ENCODE measurements around the gene CXorf66. TPM values are rescaled to one million over a fixed set of nuclear protein-coding genes. Genes with fewer than 3 reads are reported as not detected.

CXorf66 gene
- polyA plus RNA-seq, 1 experiment = not detected

DNA sequence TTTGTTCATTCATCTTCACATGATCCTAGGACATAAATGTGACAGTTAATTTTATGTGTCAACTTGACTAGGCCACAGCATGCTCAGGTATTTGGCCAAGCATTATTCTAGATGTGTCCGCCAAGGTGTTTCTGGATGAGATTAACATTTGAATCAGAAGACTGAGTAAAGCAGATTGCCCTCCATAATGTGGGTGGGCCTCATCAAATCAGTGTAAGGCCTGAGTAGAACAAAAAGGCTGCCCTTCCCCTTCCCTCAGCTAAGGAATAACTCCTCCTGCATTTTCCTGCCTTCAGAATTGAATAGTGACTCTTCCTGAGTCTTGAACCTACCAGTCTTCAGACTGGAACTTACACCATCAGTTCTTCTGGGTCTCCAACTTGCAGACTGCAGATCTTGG is 50.9 kb downstream of the CXorf66 start:
- no peaks in the 10 kb centered on the region for H3K27me3 ChIP-seq (ENCODE audit: control insufficient read depth, insufficient read depth, low read length)
- H3K36me3 ChIP-seq (ENCODE audit: control insufficient read depth, insufficient read depth, low read length) = no peaks in the 10 kb centered on the region
- ChIA-PET CTCF (no interaction called here), POLR2A (no interaction called here)
- no peak for DNase-seq (ENCODE audit: low read depth)
- TF ChIP-seq, protein P1, sequence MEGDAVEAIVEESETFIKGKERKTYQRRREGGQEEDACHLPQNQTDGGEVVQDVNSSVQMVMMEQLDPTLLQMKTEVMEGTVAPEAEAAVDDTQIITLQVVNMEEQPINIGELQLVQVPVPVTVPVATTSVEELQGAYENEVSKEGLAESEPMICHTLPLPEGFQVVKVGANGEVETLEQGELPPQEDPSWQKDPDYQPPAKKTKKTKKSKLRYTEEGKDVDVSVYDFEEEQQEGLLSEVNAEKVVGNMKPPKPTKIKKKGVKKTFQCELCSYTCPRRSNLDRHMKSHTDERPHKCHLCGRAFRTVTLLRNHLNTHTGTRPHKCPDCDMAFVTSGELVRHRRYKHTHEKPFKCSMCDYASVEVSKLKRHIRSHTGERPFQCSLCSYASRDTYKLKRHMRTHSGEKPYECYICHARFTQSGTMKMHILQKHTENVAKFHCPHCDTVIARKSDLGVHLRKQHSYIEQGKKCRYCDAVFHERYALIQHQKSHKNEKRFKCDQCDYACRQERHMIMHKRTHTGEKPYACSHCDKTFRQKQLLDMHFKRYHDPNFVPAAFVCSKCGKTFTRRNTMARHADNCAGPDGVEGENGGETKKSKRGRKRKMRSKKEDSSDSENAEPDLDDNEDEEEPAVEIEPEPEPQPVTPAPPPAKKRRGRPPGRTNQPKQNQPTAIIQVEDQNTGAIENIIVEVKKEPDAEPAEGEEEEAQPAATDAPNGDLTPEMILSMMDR (IDR thresholded peaks at IDR 0.05; ENCODE audit: insufficient read depth, low read depth, low read length) = no peak
- no peak overlapping the region for H3K4me3 ChIP-seq (ENCODE audit: low read depth, low read length)

DNA sequence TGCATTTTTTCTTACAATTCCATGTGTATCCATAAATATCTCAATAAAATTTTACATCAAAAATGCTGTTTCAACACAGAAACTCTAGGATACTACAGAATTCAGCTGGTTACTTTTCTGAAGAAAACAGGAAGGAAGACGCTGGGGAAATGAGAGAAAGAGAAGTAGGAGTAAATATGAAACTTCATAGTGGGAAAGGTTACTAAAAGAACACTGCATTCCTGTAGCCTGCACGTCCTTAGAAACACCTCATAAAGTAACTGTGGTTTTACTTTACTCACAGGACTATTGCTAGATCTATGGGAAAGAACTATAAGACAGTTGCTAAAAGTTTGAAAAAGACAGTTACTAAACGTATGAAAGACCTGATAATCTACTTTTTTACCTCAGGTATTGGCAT is 55.6 kb downstream of the CXorf66 start:
- Histone ChIP-seq H3K36me3 (ENCODE audit: control insufficient read depth, insufficient read depth, low read length) (no peaks in the 10 kb centered on the region), H3K4me3 (ENCODE audit: low read depth, low read length) (no peak overlapping the region), H3K27me3 (ENCODE audit: control insufficient read depth, insufficient read depth, low read length) (no peaks in the 10 kb centered on the region)
- TF ChIP-seq, protein P1 (IDR thresholded peaks at IDR 0.05; ENCODE audit: insufficient read depth, low read depth, low read length) = no peak
- DNase-seq (ENCODE audit: low read depth) = no peak
- ChIA-PET CTCF (no interaction called here), POLR2A (no interaction called here)

DNA sequence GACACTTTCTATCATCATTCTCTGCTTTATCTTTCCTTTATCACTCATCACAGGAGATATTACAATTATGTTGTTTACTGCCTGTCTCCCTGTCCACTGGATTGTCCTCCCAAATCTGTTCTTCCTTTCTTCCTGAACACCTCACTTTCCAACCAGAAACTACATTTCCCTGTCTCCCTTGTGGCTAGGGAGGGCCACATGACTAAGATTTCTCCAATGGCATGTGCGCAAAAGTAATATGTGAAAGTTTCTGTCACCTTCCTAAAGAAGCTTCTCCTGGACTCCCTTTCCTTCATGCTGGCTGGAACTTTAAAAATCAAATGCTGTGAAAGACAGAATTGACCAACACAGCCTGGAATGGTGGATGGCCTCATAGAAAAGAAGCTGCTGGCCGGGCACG is 58.2 kb downstream of the CXorf66 start:
- TF ChIP-seq, protein P1 (IDR thresholded peaks at IDR 0.05; ENCODE audit: insufficient read depth, low read depth, low read length) = no peak

DNA sequence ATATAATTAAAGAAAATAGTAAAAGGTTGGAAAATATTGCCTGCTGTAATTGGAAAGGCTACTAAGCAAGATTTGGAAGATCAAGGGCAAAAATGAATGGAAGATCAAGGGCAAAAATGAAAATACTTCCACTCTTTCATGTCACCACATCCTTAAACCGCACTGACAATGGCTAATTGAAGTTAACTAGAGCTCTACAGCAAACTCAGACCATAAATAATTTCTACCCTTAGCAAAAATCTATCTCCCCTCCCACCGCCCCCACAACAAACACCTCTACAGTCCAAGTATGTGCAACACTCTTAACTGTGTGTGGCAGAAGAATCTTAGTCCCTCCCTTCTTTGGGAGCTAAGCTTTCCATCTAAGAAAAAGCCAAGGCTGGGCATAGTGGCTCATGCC is 59.6 kb downstream of the CXorf66 start:
- TF ChIP-seq, protein P1 (IDR thresholded peaks at IDR 0.05; ENCODE audit: insufficient read depth, low read depth, low read length) = no peak
- DNase-seq (ENCODE audit: low read depth) = no peak
- Histone ChIP-seq H3K36me3 (ENCODE audit: control insufficient read depth, insufficient read depth, low read length) (no peaks in the 10 kb centered on the region), H3K27me3 (ENCODE audit: control insufficient read depth, insufficient read depth, low read length) (no peaks in the 10 kb centered on the region), H3K4me3 (ENCODE audit: low read depth, low read length) (no peak overlapping the region)
- CTCF ChIA-PET = no interaction called here
- POLR2A ChIA-PET = no interaction called here

More for the DNA sequence above, 58.2 kb downstream of the CXorf66 start:
- no peaks in the 10 kb centered on the region for H3K36me3 ChIP-seq (ENCODE audit: control insufficient read depth, insufficient read depth, low read length)
- no peak for DNase-seq (ENCODE audit: low read depth)
- H3K4me3 ChIP-seq (ENCODE audit: low read depth, low read length) = no peak overlapping the region
- H3K27me3 ChIP-seq (ENCODE audit: control insufficient read depth, insufficient read depth, low read length) = no peaks in the 10 kb centered on the region
- ChIA-PET CTCF (no interaction called here), POLR2A (no interaction called here)

Small RNAs within 50 kb of the gene (small RNA-seq; reads per million reads assigned to genes)
- gene MIR505 (ENCODE audit: insufficient read length, low read depth, low replicate concordance) = 38.6 reads per million, percentile 87 among the genes with 10 or more reads in this experiment
- not detected for gene RF00425 (ENCODE audit: insufficient read length, low read depth, low replicate concordance)

Other genes with a start within 250 kb of the CXorf66 start
- 7.7 and 21.1 TPM in 2 replicates for gene ATP11C, start 32.5 kb downstream of the CXorf66 start, polyA plus RNA-seq (2011; rRNA removed)

Data from BJ (cell line).